Liver (tissue), 9 donors: ENCODE measurements around the gene MYO3B. TPM values are rescaled to one million over a fixed set of nuclear protein-coding genes. Genes with fewer than 3 reads are reported as not detected.
"Not testable (repeated sequence)": the region's sequence is repeated elsewhere in the genome, so short reads cannot be mapped to it uniquely, and the experiment has no call there.

ENCODE experiments used
- DNase-seq: peaks from one replicate; pipeline ENCODE4 v3.0.0-alpha.2; 2017; ENCODE audit warnings: low spot score
- H3K27ac ChIP-seq, 2 donors: one replicate each; pipeline ENCODE4 v1.7.0; 2013; ENCODE audit warnings: inconsistent platforms in 2 of 2, low read length in 2 of 2, control low read depth in 1 of 2, low read depth in 1 of 2, mild to moderate bottlenecking in 1 of 2
- H3K27me3 ChIP-seq, 4 donors: one replicate each; pipeline versions ENCODE4 v1.6.1 to v1.7.0; 2013; ENCODE audit warnings: low read length in 3 of 4, inconsistent platforms in 1 of 4, mild to moderate bottlenecking in 1 of 4, moderate library complexity in 1 of 4; ENCODE audit not compliant: control insufficient read depth in 4 of 4, insufficient read depth in 4 of 4
- H3K36me3 ChIP-seq, 4 donors: one replicate each; pipeline versions ENCODE4 v1.6.1 to v1.7.0; 2013; ENCODE audit warnings: low read length in 3 of 4, mild to moderate bottlenecking in 3 of 4, low read depth in 1 of 4, moderate library complexity in 1 of 4; ENCODE audit not compliant: control insufficient read depth in 4 of 4, insufficient read depth in 3 of 4
- H3K4me1 ChIP-seq, 4 donors: one replicate each; pipeline versions ENCODE4 v1.6.1 to v1.7.0; 2013; ENCODE audit warnings: low read length in 3 of 4, mild to moderate bottlenecking in 3 of 4, moderate library complexity in 1 of 4; ENCODE audit not compliant: control insufficient read depth in 4 of 4, insufficient read depth in 4 of 4
- H3K4me3 ChIP-seq, 3 donors: one replicate each; pipeline versions ENCODE4 v1.6.1 to v1.7.0; 2013; ENCODE audit warnings: low read length in 3 of 3, control low read depth in 1 of 3, low read depth in 1 of 3, mild to moderate bottlenecking in 1 of 3
- H3K9ac ChIP-seq, 2 donors: one replicate each; pipeline ENCODE4 v1.7.0; 2013; ENCODE audit warnings: low read length in 2 of 2, mild to moderate bottlenecking in 2 of 2, moderate library complexity in 2 of 2, control low read depth in 1 of 2, low read depth in 1 of 2
- H3K9me3 ChIP-seq, 4 donors: one replicate each; pipeline versions ENCODE4 v1.6.1 to v1.7.0; 2013; ENCODE audit warnings: low read length in 3 of 4; ENCODE audit not compliant: control insufficient read depth in 4 of 4
- CTCF ChIP-seq: fragments of 150-350 bp; IDR thresholded peaks from 2 replicates; pipeline ENCODE4 v1.5.1; 2017; ENCODE audit warnings: improper control_type of control experiment, low read depth, low read length; ENCODE audit not compliant: missing input control
- HNF4A ChIP-seq, 2 donors: conservative IDR thresholded peaks; 2 replicates each; pipeline ENCODE4 v1.6.1; 2016; ENCODE audit warnings: antibody characterized with exemption in 2 of 2, mild to moderate bottlenecking in 2 of 2
- HNF4G ChIP-seq: IDR thresholded peaks from 2 replicates; pipeline ENCODE4 v1.6.1; 2016; ENCODE audit warnings: antibody characterized with exemption
- RAD21 ChIP-seq, 2 donors: IDR thresholded peaks; 2 replicates each; pipeline ENCODE4 v1.6.1; 2016; ENCODE audit warnings: antibody characterized with exemption in 2 of 2, mild to moderate bottlenecking in 2 of 2
- RXRA ChIP-seq, 2 donors: IDR thresholded peaks; 2 replicates each; pipeline ENCODE4 v1.6.1; 2017 to 2018; ENCODE audit warnings: antibody characterized with exemption in 2 of 2, mild to moderate bottlenecking in 1 of 2
- TAF1 ChIP-seq: conservative IDR thresholded peaks from 2 replicates; pipeline ENCODE4 v1.6.1; 2016; ENCODE audit warnings: antibody characterized with exemption, mild to moderate bottlenecking
- YY1 ChIP-seq: IDR thresholded peaks from 2 replicates; pipeline ENCODE4 v1.6.1; 2016; ENCODE audit warnings: antibody characterized with exemption, mild to moderate bottlenecking
- ZBTB33 ChIP-seq: IDR thresholded peaks from 2 replicates; pipeline ENCODE4 v1.6.1; 2016; ENCODE audit warnings: antibody characterized with exemption
- WGBS: extraction: QIAGEN DNeasy Blood & Tissue Kit; methylation state at CpG from one replicate; pipeline ENCODE4 v1.1.7; 2013; 5-methylcytosine and 5-hydroxymethylcytosine counted together
- polyA plus RNA-seq, 2 donors: library from polyadenylated mRNA; stranded (reverse) in 1 of 2; unstranded in 1 of 2; fragments of 200-250 nt in 1 of 2; fragments of >200 nt in 1 of 2; fragmentation: Nextera tagmentation in 1 of 2; extraction: Ambion mirVana in 1 of 2; gene quantifications; one replicate each; pipeline versions ENCODE4 v1.2.1 to v1.2.3, GENCODE V29; 2013 to 2015
- total RNA-seq, 2 donors: library from RNA; depleted of rRNA; stranded (reverse); fragments of >200 nt; gene quantifications; one replicate each; pipeline ENCODE4 v1.2.3, GENCODE V29; 2014
- TF ChIP-seq, protein P1 (sequence below): IDR thresholded peaks from 2 replicates; pipeline ENCODE4 v1.6.1; 2016; ENCODE audit warnings: antibody characterized with exemption
- TF ChIP-seq, protein P2 (sequence below): IDR thresholded peaks from 2 replicates; pipeline ENCODE4 v1.6.1; 2016; ENCODE audit warnings: antibody characterized with exemption, mild to moderate bottlenecking
- donor health status: healthy.
- donor health status: healthy.
- donor health status: healthy.
- donor health status: healthy.
- donor health status: healthy.

Gene MYO3B
- total and polyA plus RNA-seq, 4 donors = under 0.01 to 0.05 TPM; not detected in 2

GRCh38 chr2:170433448-170433847, 255.5 kb downstream of the MYO3B start:
- H3K27ac ChIP-seq = no peak overlapping the region
- no peak overlapping the region for H3K9ac ChIP-seq
- no peak overlapping the region for H3K4me3 ChIP-seq
- no peaks in the 10 kb centered on the region for H3K36me3 ChIP-seq
- WGBS = 81% methylated on average over 2 of the region's 2 CpGs
- no peak for TF ChIP-seq HNF4G
- TF ChIP-seq TAF1 = no peak
- TF ChIP-seq YY1 = no peak
- TF ChIP-seq, protein P1, sequence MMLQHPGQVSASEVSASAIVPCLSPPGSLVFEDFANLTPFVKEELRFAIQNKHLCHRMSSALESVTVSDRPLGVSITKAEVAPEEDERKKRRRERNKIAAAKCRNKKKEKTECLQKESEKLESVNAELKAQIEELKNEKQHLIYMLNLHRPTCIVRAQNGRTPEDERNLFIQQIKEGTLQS = no peak
- no peak for TF ChIP-seq HNF4A (conservative IDR thresholded peaks at IDR 0.05)
- no peak for TF ChIP-seq ZBTB33
- no peak for TF ChIP-seq RXRA (IDR thresholded peaks at IDR 0.05)
- no peak for TF ChIP-seq CTCF
- no peak for TF ChIP-seq RAD21 (IDR thresholded peaks at IDR 0.05)
- TF ChIP-seq, protein P2, sequence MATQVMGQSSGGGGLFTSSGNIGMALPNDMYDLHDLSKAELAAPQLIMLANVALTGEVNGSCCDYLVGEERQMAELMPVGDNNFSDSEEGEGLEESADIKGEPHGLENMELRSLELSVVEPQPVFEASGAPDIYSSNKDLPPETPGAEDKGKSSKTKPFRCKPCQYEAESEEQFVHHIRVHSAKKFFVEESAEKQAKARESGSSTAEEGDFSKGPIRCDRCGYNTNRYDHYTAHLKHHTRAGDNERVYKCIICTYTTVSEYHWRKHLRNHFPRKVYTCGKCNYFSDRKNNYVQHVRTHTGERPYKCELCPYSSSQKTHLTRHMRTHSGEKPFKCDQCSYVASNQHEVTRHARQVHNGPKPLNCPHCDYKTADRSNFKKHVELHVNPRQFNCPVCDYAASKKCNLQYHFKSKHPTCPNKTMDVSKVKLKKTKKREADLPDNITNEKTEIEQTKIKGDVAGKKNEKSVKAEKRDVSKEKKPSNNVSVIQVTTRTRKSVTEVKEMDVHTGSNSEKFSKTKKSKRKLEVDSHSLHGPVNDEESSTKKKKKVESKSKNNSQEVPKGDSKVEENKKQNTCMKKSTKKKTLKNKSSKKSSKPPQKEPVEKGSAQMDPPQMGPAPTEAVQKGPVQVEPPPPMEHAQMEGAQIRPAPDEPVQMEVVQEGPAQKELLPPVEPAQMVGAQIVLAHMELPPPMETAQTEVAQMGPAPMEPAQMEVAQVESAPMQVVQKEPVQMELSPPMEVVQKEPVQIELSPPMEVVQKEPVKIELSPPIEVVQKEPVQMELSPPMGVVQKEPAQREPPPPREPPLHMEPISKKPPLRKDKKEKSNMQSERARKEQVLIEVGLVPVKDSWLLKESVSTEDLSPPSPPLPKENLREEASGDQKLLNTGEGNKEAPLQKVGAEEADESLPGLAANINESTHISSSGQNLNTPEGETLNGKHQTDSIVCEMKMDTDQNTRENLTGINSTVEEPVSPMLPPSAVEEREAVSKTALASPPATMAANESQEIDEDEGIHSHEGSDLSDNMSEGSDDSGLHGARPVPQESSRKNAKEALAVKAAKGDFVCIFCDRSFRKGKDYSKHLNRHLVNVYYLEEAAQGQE = no peak
- no peaks in the 10 kb centered on the region for H3K4me1 ChIP-seq
- H3K9me3 ChIP-seq = no peaks in the 10 kb centered on the region
- no peaks in the 10 kb centered on the region for H3K27me3 ChIP-seq
- DNase-seq = no peak

DNA sequence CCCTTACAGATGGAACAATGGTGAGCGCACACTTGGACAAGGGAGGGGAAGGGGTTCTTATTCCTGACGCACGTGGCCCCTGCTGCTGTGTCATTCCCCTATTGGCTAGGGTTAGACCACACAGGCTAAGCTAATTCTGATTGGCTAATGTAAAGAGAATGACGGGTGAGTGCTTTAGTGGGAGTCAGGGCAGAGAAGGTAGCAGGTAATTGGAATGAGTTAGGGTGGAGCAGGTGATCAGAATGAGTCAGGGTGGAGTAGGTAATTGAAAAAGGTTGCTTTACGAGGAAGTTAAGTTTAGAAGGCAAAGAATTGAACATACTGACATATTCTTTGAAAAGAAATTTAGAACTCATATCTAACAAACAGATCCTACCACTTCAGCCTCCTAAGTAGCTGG, 256.4 kb downstream of the MYO3B start:
- not testable (repeated sequence) for DNase-seq, H3K36me3 ChIP-seq, H3K9me3 ChIP-seq, H3K4me3 ChIP-seq, H3K9ac ChIP-seq, H3K27ac ChIP-seq, H3K4me1 ChIP-seq, H3K27me3 ChIP-seq
- WGBS = 89% methylated on average over 5 of the region's 5 CpGs
